Amniotic stem cell (primary cell): Measurements from ENCODE around the gene MNAT1.
"Not testable (repeated sequence)": the region's sequence is repeated elsewhere in the genome, so short reads cannot be mapped to it uniquely, and the experiment has no call there.

Source experiments
- DNase-seq: peaks from one replicate; lab custom pipeline; 2025; lab: John Stamatoyannopoulos, UW

Gene MNAT1

DNA sequence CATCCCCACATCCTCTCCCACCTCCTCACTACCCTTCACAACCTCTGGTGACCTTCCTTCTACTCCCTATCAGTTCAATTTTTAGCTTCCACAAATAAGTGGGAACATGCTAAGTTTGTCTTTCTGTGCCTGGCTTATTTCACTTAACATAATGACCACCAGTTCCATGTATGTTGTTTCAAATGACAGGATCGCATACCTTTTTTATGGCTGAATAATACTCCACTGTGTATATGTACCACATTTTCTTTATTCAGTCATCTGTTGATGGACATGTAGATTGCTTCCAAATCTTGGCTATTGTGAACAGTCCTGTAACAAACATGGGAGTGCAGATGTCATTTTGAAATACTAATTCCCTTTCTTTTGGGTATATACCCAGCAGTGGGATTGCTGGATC, 147.7 kb downstream of the MNAT1 start:
- no peak for DNase-seq

DNA sequence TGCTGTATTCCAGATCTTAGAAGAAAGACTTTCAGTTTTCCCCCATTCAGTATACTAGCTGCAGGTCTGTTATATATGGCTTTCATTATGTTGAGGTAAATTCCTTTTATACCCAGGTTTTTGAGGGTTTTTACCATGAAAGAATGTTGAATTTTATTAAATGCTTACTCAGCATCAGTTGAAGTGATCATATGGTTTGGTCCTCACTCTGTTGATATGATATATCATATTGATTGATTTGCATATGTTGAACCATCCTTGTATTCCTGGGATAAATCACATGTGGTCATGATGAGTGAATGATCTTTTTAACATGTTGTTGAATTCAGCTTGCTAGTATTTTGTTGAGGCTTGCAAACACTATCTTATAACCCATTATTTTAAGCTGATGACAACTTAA, 149.6 kb downstream of the MNAT1 start:
- no peak for DNase-seq

DNA sequence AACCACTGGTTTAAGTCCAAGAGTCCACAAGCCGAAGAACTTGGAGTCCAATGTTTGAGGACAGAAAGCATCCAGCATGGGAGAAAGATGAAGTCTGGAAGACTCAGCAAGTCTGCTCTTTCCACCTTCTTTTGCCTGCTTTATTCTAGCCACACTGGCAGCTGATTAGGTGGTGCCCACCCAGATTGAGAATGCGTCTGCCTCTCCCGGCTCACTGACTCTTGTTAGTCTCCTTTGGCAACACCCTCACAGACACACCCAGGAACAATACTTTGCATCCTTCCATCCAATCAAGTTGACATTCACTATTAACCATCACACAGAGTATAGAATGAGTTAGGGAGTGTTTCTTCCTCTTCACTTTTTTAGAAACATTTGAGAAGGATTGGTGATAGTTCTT, 156.1 kb downstream of the MNAT1 start:
- not testable (repeated sequence) for DNase-seq

DNA sequence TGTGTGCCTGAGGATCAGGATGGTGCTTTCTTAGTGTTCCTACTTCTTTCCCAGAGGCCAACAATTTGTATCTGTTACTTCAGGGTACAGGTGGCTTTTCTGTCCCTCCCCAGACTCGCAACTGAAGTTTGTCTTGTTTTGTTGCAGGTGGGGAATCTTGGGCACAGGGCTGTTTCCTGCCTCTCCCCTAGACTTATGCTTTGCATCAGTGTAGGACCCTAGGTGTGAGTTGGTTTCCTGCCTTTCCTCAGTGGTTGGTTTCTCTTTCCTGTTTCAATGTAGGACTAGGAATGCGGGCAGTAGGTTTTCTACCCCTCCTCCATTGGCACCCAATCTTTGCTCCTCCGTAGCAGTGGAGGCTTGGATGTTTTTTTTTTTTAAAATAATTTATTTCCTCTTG, 159.3 kb downstream of the MNAT1 start:
- no peak for DNase-seq

DNA sequence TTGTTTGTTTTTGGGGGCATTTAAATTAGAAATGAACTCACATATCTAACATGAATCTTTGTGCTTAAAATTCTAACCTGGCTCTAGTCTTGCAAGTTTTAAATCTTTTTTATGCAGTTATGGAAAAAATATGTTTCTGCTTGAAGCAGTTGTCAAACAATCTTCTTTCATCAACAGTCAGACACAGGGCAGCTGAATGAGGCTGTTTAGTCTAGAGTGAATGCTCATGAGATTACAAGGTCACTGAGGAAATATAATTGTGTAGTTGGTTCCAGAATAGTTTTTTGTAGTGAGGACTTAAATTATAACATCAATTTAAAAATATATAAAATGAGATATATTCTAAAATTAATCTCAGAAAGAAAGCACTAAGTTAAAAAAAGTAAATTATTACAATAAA, 169.8 kb downstream of the MNAT1 start:
- no peak for DNase-seq

DNA sequence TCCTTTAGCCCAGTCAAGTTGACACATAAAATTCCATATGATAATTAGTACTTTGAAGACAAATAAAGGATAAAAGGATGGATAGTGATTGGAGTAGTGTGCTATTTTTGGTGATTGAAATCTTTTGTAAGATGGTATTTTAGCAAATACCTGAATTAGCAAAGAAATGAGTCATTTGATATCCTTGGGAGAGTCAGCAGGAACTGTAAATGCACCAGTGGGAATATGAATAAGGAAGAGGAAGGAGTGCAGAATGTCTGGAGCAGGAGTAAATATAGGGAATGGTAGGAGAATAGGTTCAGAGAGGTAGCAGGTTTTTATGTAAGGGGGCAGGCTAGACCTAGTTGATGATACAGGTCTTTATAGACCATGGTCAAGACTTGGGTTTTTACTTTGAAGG, 171.4 kb downstream of the MNAT1 start:
- no peak for DNase-seq

DNA sequence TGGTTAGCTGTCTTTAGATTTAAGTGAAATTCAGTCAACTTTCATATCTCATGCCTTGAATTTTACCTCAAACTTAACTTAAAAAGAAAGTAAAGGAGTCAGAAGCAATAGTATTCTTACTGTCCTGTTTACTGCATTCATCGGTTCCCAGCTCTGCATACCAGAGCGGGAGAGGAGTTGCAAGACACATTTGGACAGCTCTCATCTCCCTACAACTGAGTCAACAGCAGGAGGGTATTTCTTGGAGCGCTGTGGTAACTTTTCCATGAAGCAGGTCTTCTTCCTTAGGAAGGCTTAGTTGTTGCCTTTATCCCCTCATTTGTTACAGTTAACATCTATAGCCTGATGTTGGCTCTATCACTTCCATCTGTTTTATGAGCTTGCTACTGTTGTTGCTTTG, 181.2 kb downstream of the MNAT1 start:
- no peak for DNase-seq

DNA sequence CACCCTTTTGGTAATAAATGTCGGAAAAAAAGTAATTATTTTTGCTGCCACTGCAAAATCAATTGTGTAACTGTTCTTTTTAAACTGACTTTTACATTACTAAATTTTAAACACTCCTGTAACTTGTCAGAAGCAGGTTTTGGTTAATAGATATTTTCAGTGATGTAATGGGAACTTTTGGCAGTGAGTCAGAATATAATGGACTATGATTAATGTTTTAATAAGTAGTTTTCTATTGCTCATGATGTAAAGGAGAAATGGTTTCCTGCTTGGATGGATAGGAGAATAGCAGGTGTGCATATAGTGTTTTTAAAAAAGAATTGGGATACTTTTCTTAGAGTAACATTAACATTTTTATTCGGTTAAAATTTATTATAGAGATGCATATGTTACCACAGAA, 187.5 kb downstream of the MNAT1 start:
- DNase-seq: no peak

DNA sequence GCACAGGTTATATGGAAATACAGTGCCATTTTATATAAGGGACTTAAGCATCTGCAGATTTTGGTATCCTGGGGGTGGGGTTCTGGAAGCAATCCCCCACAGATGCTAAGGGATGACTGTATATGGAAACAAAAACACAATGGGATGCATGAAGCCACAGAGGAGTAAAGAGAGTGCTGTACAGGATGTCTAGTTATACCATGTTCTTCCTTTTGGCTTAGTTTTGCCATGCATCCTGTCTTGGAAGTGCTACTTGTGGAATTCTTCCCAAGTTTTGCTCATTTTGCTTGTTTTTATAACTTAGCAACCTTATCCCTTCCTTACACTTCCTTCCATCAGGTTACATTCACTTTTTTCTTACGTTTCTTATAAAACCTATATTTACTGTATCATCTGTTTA, 190.7 kb downstream of the MNAT1 start:
- DNase-seq: no peak

DNA sequence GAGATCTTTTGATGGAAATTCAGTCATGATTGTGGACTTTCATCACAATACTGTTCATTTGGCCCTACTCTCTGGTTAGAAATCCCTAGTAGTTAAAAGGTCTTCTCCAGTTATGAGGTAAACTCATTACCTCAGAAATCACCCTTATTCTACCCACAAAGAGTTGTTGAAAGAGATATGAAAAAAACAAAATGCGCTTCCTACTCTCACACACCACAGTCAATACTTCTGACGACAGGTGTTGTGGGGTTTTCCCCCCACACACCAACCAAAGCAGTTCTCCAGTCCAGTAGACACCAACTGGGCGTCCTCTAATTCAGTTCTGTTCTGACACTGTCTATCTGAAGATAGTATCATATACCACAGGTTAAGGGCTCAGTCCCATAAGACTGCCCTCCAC, 191.4 kb downstream of the MNAT1 start:
- no peak for DNase-seq

DNA sequence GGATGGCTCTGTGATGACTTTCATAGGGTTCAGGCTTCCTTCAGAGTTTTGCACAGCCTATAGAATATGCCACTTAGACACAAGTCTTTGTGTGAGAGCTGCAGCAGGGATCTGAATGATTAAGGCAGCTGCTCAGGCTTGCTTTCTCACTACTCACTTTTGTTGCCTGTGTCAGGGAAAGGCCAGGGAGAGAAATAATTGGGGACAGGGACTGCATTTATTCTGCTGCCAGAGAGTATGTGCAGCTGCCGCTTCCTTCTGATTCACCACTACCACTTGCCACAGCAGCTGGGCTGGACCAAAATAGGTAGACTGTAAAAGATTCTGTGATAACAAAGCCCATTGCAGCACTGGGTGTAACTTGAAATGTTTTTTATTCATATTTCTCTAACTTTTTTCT, 196.7 kb downstream of the MNAT1 start:
- DNase-seq: no peak

DNA sequence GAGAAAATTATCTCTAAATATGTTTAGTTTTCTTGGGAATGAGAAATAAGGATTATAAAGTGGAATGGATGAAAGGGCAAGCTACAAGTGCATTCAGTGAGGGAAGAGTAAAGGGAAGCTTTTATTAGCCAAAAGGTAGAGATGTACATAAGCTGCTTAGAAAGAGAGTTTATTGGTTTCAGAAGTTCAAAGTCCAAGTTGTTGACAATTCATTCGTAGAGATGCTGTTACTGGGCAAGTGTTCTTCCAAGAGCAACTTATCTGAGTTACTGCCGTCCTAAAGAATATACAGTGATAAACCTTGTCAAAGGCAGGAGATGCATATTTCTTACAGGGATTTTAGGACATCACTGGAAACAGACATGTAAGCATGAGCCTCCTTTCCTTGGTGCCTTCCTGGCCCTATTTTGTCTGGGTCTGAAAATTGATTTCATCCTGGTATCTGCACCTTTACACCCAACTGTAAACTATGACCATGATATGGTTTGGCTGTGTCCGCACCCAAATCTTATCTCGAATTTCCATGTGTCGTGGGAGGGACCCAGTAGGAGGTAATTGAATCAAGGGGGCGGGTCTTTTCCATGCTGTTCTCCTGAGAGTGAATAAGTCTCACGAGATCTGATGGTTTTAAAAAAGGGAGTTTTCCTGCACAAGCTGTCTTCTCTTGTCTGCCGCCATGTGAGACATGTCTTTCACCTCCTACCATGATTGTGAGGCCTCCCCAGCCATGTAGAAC, 199.5 kb downstream of the MNAT1 start:
- DNase-seq: no peak

DNA sequence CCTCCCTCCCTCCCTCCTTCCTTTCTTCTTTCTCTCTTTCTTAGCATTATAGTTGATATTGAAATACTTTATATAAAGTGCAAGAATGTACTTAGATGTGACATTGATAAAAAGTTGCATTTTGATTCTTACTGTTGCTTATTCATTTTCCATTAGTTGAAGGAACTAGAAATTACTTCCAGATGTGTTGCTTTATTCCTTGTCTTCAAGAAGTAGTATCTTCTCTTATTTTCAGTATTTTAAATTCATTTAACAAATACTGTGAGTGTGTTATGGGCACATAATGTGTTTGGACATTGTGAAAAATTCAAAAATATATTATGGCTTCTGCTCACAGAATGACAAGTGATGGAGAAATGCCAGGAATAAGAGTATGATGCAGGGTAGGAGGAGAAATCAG, 200.8 kb downstream of the MNAT1 start:
- no peak for DNase-seq

DNA sequence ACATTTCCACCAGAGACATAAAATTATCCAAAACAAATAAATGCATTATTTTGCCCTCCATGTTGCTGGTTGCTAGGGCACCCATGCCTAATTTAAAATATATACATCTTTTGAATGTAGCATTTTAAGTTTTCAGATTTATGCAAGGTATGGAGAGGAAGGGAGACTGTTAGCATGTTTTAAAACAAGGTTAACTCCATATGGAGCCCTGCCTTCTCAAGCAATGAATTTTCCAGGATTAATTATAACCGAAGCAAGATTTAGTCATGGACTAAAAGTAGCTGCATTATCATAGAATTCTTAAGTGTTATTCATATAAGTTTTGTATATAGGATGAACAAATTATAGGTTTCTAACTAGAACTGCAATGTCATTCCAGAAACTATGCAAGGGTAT, 209.1 kb downstream of the MNAT1 start:
- no peak for DNase-seq

DNA sequence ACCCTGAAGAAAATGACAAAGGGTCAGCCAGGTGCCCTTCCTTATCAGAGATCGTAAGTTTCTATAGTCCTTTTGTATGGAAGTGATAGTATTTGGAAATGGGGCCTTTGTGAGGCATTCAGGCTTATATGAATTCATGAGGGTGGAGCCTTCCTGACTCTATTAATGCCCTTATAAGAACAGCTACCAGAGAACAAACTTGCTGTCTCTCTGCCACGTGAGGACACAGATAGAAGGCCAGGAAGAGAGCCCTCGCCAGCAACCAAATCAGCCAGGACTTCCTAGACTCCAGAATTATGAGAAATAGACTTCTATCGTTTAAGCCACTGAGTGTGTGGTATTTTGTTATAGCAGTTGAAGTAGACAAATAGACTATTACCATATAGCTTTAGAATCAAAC, 209.6 kb downstream of the MNAT1 start:
- no peak for DNase-seq

DNA sequence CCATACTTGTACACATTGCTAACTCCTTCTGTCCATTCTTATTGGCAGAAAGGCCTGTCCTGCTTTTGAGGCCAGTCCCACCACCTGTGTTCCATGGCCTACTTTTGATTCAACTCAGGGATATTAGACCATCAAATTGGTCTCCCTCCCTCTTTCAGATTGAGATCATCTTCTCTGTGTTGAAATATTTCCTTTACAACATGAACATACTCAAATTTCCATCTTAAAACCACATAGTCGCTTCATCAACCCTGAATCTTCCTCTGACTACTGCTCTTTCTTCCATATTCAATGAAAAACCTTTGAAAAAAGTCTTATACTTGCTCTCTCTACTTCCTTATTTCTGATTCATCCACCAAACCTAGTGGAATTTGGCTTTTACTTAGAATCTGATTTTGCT, 211.4 kb downstream of the MNAT1 start:
- DNase-seq: no peak

DNA sequence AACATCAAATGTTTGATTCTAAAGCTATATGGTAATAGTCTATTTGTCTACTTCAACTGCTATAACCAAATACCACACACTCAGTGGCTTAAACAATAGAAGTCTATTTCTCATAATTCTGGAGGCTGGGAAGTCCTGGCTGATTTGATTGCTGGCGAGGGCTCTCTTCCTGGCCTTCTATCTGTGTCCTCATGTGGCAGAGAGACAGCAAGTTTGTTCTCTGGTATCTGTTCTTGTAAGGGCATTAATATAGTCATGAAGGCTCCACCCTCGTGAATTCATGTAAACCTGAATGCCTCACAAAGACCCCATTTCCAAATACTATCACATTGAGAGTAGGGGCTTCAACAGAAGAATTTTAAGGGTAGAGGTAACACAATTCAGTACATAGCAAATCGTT, 212.2 kb downstream of the MNAT1 start:
- DNase-seq: no peak

DNA sequence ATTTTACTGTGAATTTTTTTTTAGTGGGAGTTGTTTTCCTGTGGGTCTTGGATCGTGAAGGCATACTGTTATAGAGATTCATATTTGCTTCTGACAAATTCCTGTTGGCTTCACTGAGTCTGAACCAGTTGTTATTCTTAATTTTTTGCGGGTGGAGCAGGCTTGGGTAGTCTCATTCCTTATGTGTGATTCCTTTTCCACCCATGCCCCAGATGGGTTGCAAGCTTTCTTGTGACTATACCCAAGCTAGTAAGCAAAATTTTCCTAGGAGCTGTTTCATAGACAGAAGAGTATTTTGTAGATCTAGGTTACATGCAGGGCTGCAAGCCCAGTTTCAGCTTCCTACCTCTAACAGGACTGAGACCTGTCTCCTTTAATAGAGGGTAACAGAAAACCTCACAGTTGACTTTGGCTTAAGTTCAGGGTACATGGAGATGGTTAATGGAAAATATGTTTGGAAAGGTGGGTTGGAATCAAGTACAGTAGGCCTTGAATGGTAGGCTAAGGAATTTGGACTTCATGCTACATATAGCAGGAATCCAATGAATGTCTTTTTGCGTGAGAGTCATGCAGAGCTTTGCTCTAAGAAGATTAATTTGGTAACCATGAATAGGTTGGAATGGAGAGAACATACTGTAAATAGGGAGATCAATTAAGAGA, 217.3 kb downstream of the MNAT1 start:
- peak; percentile 2 for DNase-seq

DNA sequence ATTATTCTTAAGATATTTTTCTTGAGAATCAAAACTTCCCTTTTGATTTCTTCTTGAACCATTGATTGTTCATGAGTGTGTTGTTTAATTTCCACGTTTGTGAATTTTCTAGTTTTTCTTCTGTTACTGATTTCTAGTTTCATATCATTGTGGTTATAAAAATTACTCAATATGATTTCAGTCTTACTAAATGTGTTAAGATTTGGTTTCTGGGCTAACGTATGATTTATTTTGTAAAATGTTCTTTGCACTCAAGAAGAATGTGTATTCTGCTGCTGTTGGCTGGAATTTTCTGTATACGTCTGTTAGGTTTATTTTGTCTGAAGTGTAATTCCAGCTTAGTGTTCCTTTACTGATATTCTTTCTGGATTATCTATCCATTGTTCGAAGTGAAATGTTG, 221.6 kb downstream of the MNAT1 start:
- DNase-seq: no peak

DNA sequence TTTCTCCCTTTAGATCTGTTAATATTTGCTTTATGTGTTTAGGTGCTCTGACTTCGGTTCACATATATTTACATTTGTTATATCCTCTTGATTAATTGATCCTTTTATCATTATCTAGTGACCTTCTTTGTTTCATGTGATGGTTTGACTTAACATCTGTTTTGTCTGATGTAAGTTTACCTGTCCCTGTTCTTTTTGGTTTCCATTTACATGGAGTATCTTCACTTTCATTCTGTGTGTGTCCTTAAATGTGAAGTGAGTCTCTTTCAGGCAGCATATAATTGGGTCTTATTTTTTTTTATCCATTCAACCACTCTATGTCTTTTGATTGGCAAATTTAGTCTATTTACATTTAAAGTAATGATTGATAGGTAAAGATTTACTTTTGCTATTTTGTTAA, 222.1 kb downstream of the MNAT1 start:
- no peak for DNase-seq

DNA sequence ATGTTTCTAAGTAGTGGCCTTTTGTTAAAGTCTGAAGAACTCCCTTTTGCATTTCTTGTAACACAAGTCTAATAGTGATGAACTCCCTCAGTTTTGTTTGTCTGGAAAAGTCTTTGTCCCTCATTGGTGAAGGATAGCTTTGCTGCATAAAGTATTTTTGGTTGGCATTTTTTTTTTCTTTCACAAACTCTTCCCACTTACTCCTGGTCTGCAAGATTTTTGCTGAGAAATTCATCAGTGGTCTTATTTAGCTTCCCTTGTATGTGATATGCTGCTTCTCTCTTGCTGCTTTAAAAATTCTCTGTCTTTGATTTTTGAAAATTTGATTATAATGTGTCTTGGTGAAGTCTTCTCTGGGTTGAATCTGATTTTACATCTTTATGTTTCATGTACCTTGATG, 223.6 kb downstream of the MNAT1 start:
- DNase-seq: no peak

DNA sequence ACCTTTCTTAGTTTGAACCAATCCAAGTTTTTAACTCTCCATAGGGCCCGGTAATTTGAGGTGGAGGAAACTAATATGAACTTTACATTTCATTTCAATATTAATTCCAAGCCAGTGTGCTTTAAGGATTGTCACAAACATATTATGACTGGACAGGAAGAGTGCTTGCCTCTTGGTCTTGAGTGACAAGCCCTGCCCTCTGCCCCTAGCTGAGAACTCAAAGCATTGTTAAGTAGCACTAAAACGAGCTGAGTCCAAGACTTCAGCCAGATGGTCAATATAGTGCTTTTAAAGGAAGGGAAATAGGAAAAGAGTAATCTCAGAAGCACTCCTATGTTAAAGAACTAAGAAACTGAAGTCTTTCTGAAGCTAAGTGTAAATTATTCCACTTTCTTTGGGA, 229.2 kb downstream of the MNAT1 start:
- no peak for DNase-seq

DNA sequence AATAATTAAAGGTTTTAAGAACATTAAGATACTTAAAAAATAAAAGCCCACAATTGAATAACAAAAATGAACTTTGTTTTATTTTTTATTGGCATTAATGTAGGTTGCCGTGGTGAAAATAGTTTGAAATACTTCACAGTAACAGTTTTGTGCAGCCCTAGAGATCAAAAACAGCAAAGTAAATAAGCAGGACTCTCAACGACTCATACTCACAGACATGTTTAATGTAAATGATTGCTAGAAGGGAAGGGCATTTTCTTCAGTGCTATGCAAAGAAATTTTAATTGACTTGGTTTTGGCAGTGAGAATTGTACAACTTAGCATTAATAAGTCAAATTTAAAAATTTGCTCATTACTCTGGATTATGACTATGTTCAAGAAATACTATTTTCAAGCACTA, 230.3 kb downstream of the MNAT1 start:
- no peak for DNase-seq

DNA sequence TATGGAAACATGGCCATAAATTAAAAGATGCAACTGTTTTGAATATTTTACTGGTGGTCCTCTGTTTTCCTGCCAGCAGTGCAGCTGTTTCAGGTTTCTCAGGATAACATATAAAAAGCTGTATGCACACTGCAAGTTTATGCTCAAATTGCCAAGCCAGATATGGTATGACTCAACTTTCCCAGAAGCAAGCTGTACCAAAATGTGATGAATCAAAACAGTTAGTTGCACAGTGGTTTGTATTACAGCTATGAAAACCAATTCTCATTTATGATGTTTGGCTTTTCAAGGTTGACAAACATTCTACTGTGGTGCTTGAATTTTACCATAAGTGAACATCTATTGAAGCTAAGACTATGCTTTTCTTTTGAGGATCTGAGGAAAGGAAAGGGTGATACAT, 230.8 kb downstream of the MNAT1 start:
- DNase-seq: peak; percentile 29
